Spleen (tissue), 3 donors: Measurements from ENCODE around the gene RBM23.

Experiments
- POLR2A ChIP-seq, 3 donors: fragments of 450-650 bp; IDR thresholded peaks; one replicate each; pipeline ENCODE4 v1.5.1; 2017; ENCODE audit warnings: antibody characterized with exemption in 3 of 3, mild to moderate bottlenecking in 1 of 3
- POLR2AphosphoS5 ChIP-seq, 3 donors: sonication (generic); formaldehyde crosslinking; IDR thresholded peaks; one replicate each; pipeline ENCODE4 v1.5.1; 2017; ENCODE audit warnings: antibody characterized with exemption in 3 of 3

GRCh38 chr14:22906073-22906472, 12.9 kb downstream of the RBM23 start:
- TF ChIP-seq POLR2A (IDR thresholded peaks at IDR 0.05) (no peak), POLR2AphosphoS5 (IDR thresholded peaks at IDR 0.05) (peak in 1 of 3 donors; percentile 41)
